ENCODE results near the gene PAMR1.
A peak's percentile ranks its signal among the peaks of the same experiment; 100 is the strongest.

- TF ChIP-seq, protein P1, sequence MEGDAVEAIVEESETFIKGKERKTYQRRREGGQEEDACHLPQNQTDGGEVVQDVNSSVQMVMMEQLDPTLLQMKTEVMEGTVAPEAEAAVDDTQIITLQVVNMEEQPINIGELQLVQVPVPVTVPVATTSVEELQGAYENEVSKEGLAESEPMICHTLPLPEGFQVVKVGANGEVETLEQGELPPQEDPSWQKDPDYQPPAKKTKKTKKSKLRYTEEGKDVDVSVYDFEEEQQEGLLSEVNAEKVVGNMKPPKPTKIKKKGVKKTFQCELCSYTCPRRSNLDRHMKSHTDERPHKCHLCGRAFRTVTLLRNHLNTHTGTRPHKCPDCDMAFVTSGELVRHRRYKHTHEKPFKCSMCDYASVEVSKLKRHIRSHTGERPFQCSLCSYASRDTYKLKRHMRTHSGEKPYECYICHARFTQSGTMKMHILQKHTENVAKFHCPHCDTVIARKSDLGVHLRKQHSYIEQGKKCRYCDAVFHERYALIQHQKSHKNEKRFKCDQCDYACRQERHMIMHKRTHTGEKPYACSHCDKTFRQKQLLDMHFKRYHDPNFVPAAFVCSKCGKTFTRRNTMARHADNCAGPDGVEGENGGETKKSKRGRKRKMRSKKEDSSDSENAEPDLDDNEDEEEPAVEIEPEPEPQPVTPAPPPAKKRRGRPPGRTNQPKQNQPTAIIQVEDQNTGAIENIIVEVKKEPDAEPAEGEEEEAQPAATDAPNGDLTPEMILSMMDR (conservative IDR thresholded peaks at IDR 0.05; ENCODE audit: low read depth, low read length), result peak; percentile 41; the same call in 1 of the 2 replicates
- TF ChIP-seq EZH2 (IDR thresholded peaks at IDR 0.05; ENCODE audit: borderline replicate concordance, low read depth, low read length, poor library complexity, severe bottlenecking), result no peak
These were observed 17.7 kb downstream of the PAMR1 start for GRCh38 chr11:35507688-35508087.

Data from A673 (cell line).